Measurements from ENCODE around the gene CCDC154. TPM values are rescaled to one million over a fixed set of nuclear protein-coding genes. Genes with fewer than 3 reads are reported as not detected.
A peak's percentile ranks its signal among the peaks of the same experiment; 100 is the strongest.

CCDC154 gene
- total RNA-seq, 1 donor from 2014 or later = 1.5 TPM

DNA sequence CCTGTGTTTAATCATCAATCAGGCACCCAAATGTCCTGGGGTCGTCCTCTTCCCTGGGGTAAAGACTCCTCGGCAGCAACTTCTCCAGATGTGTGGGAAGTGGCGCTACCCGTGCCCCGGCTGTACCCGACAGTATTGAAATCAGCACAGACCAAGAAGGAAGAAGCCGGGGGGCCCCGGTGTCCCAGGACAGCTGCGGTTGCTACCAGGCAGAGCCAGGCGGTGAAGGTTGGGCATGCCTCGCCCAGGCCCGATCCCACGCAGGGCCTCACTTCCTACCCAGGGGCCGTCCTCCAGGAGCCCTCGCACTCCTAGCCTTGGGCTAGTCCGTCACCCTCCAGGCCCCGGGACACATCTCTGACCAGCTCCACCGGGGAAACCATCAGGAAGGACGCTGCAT, 9.0 kb upstream of the CCDC154 start:
- H3K9ac ChIP-seq (ENCODE audit: low read length) = no peak overlapping the region
- no peaks in the 10 kb centered on the region for H3K4me1 ChIP-seq (ENCODE audit: insufficient read depth, low read length)
- H2AFZ ChIP-seq (ENCODE audit: low read depth, low read length) = no peak overlapping the region
- H3K4me3 ChIP-seq (ENCODE audit: insufficient read depth, low read depth, low read length) = no peak overlapping the region
- H3K27me3 Mint-ChIP-seq (ENCODE audit: low read depth, unreplicated experiment) = no peaks in the 10 kb centered on the region
- H3K36me3 ChIP-seq (ENCODE audit: insufficient read depth, low read length) = no peaks in the 10 kb centered on the region
- no peak overlapping the region for H3K27ac ChIP-seq (ENCODE audit: low read depth, low read length)
- H3K4me1 Mint-ChIP-seq (ENCODE audit: low read depth, unreplicated experiment) = no peaks in the 10 kb centered on the region
- H3K4me2 ChIP-seq (ENCODE audit: low read length) = no peak overlapping the region
- H4K20me1 ChIP-seq (ENCODE audit: insufficient read depth, low read length) = peaks cover 7% of the 10 kb centered on the region
- DNase-seq (ENCODE audit: low read depth) (no peak), FAIRE-seq (no peak)
- no peaks in the 10 kb centered on the region for H3K9me3 ChIP-seq (ENCODE audit: insufficient read depth, low read depth, low read length)
- H3K4me3 Mint-ChIP-seq (ENCODE audit: unreplicated experiment) = no peak overlapping the region
- no peaks in the 10 kb centered on the region for H3K27me3 ChIP-seq (ENCODE audit: insufficient read depth, low read length)
- no peaks in the 10 kb centered on the region for H3K9me3 Mint-ChIP-seq (ENCODE audit: unreplicated experiment)
- TF ChIP-seq, protein P1, sequence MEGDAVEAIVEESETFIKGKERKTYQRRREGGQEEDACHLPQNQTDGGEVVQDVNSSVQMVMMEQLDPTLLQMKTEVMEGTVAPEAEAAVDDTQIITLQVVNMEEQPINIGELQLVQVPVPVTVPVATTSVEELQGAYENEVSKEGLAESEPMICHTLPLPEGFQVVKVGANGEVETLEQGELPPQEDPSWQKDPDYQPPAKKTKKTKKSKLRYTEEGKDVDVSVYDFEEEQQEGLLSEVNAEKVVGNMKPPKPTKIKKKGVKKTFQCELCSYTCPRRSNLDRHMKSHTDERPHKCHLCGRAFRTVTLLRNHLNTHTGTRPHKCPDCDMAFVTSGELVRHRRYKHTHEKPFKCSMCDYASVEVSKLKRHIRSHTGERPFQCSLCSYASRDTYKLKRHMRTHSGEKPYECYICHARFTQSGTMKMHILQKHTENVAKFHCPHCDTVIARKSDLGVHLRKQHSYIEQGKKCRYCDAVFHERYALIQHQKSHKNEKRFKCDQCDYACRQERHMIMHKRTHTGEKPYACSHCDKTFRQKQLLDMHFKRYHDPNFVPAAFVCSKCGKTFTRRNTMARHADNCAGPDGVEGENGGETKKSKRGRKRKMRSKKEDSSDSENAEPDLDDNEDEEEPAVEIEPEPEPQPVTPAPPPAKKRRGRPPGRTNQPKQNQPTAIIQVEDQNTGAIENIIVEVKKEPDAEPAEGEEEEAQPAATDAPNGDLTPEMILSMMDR (IDR thresholded peaks at IDR 0.05; ENCODE audit: insufficient read depth, low read depth, low read length) = no peak
- no peak for TF ChIP-seq EZH2 (IDR thresholded peaks at IDR 0.05; ENCODE audit: insufficient read depth, low read length)
- peaks cover 6% of the 10 kb centered on the region for H3K36me3 Mint-ChIP-seq (ENCODE audit: low read depth, unreplicated experiment)
- H3K79me2 ChIP-seq (ENCODE audit: insufficient read depth, low read length) = no peaks in the 10 kb centered on the region
- H3K27ac Mint-ChIP-seq (ENCODE audit: unreplicated experiment) = no peak overlapping the region

DNA sequence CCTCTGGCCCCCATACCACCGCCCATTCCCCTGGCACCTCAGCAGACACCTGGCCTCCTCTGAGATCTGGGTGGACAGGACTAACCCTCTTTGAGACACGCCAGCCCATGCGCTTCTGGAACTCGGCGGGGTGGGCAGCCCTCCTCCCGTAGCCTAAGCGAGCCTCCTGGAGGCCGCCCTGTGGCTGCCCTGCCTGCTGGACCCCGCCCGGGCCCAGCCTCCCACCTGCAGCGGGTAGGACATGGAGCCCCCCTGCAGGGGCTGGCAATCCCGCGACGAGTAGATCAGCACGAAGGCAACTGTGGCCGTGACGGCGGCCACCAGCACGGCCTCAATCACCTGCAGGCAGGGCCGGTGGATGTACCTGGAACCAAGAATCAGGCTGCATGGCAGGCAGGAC, 8.2 kb upstream of the CCDC154 start:
- Histone ChIP-seq H3K36me3 (ENCODE audit: insufficient read depth, low read length) (no peaks in the 10 kb centered on the region), H3K4me3 (ENCODE audit: insufficient read depth, low read depth, low read length) (no peak overlapping the region), H3K4me2 (ENCODE audit: low read length) (no peak overlapping the region), H3K4me1 (ENCODE audit: insufficient read depth, low read length) (no peaks in the 10 kb centered on the region), H2AFZ (ENCODE audit: low read depth, low read length) (no peak overlapping the region), H3K27me3 (ENCODE audit: insufficient read depth, low read length) (no peaks in the 10 kb centered on the region), H3K9ac (ENCODE audit: low read length) (no peak overlapping the region), H3K9me3 (ENCODE audit: insufficient read depth, low read depth, low read length) (no peaks in the 10 kb centered on the region), H3K27ac (ENCODE audit: low read depth, low read length) (no peak overlapping the region), H4K20me1 (ENCODE audit: insufficient read depth, low read length) (no peaks in the 10 kb centered on the region), H3K79me2 (ENCODE audit: insufficient read depth, low read length) (no peaks in the 10 kb centered on the region)
- FAIRE-seq (no peak), DNase-seq (ENCODE audit: low read depth) (no peak)
- TF ChIP-seq, protein P1 (IDR thresholded peaks at IDR 0.05; ENCODE audit: insufficient read depth, low read depth, low read length) = no peak
- TF ChIP-seq EZH2 (IDR thresholded peaks at IDR 0.05; ENCODE audit: insufficient read depth, low read length) = no peak
- no peaks in the 10 kb centered on the region for H3K27me3 Mint-ChIP-seq (ENCODE audit: low read depth, unreplicated experiment)
- H3K27ac Mint-ChIP-seq (ENCODE audit: unreplicated experiment) = no peak overlapping the region
- H3K4me1 Mint-ChIP-seq (ENCODE audit: low read depth, unreplicated experiment) = no peaks in the 10 kb centered on the region
- H3K36me3 Mint-ChIP-seq (ENCODE audit: low read depth, unreplicated experiment) = peaks cover 9% of the 10 kb centered on the region
- H3K4me3 Mint-ChIP-seq (ENCODE audit: unreplicated experiment) = no peak overlapping the region
- H3K9me3 Mint-ChIP-seq (ENCODE audit: unreplicated experiment) = no peaks in the 10 kb centered on the region

DNA sequence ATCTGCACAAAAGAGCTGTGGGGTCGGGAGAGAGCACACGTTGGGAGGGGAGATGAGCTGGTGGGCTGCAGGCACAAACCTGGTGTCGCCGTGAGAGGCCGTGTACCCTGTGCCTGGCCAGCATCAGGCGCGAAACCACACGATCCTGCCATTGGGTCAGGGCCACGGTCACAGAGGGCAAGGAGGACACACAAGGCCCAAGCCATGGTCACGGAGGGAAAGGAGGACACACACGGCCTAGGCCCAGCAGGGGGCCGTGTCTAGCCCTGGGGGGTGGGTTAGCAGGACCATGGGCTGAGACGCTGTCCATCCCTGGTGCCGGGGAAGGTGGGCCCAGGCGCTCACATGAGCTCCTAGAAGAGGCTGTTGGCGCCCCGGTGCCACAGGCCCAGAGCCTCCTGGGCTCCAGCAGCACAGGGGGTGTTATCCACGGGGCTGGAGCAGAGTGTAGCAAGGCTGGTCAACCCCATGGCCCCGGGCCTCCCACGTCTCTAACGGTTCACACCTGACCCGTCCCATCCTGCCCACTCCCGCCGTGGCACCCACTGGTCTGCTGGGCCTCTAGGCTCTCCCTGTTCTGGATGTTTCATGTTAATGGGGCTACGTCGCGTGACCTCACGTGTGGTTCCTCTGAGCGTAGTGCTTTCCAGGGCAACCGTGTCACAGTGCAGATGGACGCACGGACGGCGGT, 7.5 kb upstream of the CCDC154 start:
- Histone ChIP-seq H3K36me3 (ENCODE audit: insufficient read depth, low read length) (no peaks in the 10 kb centered on the region), H3K9me3 (ENCODE audit: insufficient read depth, low read depth, low read length) (no peaks in the 10 kb centered on the region), H3K79me2 (ENCODE audit: insufficient read depth, low read length) (no peaks in the 10 kb centered on the region), H3K27me3 (ENCODE audit: insufficient read depth, low read length) (no peaks in the 10 kb centered on the region), H2AFZ (ENCODE audit: low read depth, low read length) (no peak overlapping the region), H4K20me1 (ENCODE audit: insufficient read depth, low read length) (no peaks in the 10 kb centered on the region), H3K4me1 (ENCODE audit: insufficient read depth, low read length) (no peaks in the 10 kb centered on the region), H3K4me3 (ENCODE audit: insufficient read depth, low read depth, low read length) (no peak overlapping the region), H3K27ac (ENCODE audit: low read depth, low read length) (no peak overlapping the region), H3K9ac (ENCODE audit: low read length) (no peak overlapping the region), H3K4me2 (ENCODE audit: low read length) (no peak overlapping the region)
- DNase-seq (ENCODE audit: low read depth) (no peak), FAIRE-seq (no peak)
- H3K4me3 Mint-ChIP-seq (ENCODE audit: unreplicated experiment) = no peak overlapping the region
- TF ChIP-seq, protein P1 (IDR thresholded peaks at IDR 0.05; ENCODE audit: insufficient read depth, low read depth, low read length) = no peak
- TF ChIP-seq EZH2 (IDR thresholded peaks at IDR 0.05; ENCODE audit: insufficient read depth, low read length) = no peak
- no peaks in the 10 kb centered on the region for H3K9me3 Mint-ChIP-seq (ENCODE audit: unreplicated experiment)
- no peaks in the 10 kb centered on the region for H3K27me3 Mint-ChIP-seq (ENCODE audit: low read depth, unreplicated experiment)
- peak overlapping the region; percentile 41 for H3K27ac Mint-ChIP-seq (ENCODE audit: unreplicated experiment)
- H3K4me1 Mint-ChIP-seq (ENCODE audit: low read depth, unreplicated experiment) = no peaks in the 10 kb centered on the region
- peaks cover 9% of the 10 kb centered on the region for H3K36me3 Mint-ChIP-seq (ENCODE audit: low read depth, unreplicated experiment)
